ENCODE measurements around the gene GNA12.

GRCh38 chr7:2830609-2831376 lies 13.3 kb downstream of the GNA12 start:
- TF ChIP-seq GATA2 (IDR thresholded peaks at IDR 0.05; ENCODE audit: low read depth, low read length) (no peak), GATA3 (IDR thresholded peaks at IDR 0.05; ENCODE audit: low read depth, low read length) (no peak)

Data from SH-SY5Y (cell line).